Activated T-helper 17 cell treated with anti-CD3 and anti-CD28 coated beads, Interleukin-2, amount 50 U/mL, for 72 hours (primary cell): ENCODE results near the gene NMU. TPM values are rescaled to one million over a fixed set of nuclear protein-coding genes. Genes with fewer than 3 reads are reported as not detected.
"Not testable (repeated sequence)": the region's sequence is repeated elsewhere in the genome, so short reads cannot be mapped to it uniquely, and the experiment has no call there.

ENCODE experiments used
- ATAC-seq: fragments of 150-1000 bp; cut with Tn5 transposase; replicated peaks from 2 replicates; pipeline ENCODE4 v1.10.0; 2021; ENCODE audit warnings: mild to moderate bottlenecking, moderate library complexity
- H3K27ac Mint-ChIP-seq: one replicate; pipeline ENCODE4 v1.8.0; 2022; ENCODE audit warnings: mixed read lengths
- H3K27me3 Mint-ChIP-seq: one replicate; pipeline ENCODE4 v1.8.0; 2022; ENCODE audit warnings: mixed read lengths
- H3K36me3 Mint-ChIP-seq: one replicate; pipeline ENCODE4 v1.8.0; 2022; ENCODE audit warnings: low read depth, mild to moderate bottlenecking, mixed read lengths
- H3K4me1 Mint-ChIP-seq: one replicate; pipeline ENCODE4 v1.8.0; 2022; ENCODE audit warnings: mixed read lengths
- H3K4me3 Mint-ChIP-seq: one replicate; pipeline ENCODE4 v1.8.0; 2022; ENCODE audit warnings: mild to moderate bottlenecking, mixed read lengths
- H3K9me3 Mint-ChIP-seq: one replicate; pipeline ENCODE4 v1.8.0; 2022; ENCODE audit warnings: mixed read lengths
- total RNA-seq, 2 donors: library from RNA; stranded (reverse); gene quantifications; one replicate each; pipeline ENCODE4 v1.2.3, GENCODE V29; 2022

The NMU gene
- total RNA-seq, 2 donors from 2014 or later: 0.53 to 1.0 TPM

GRCh38 chr4:55561889-55562288 lies 74.2 kb downstream of the NMU start:
- Mint-ChIP-seq H3K36me3 (no peaks in the 10 kb centered on the region), H3K4me3 (no peak overlapping the region), H3K9me3 (peaks cover 4% of the 10 kb centered on the region), H3K27ac (peak overlapping the region; percentile 18), H3K4me1 (peaks cover 11% of the 10 kb centered on the region), H3K27me3 (peaks cover 8% of the 10 kb centered on the region)
- peak; percentile 89 for ATAC-seq

GRCh38 chr4:55560096-55560495 lies 76.0 kb downstream of the NMU start:
- Mint-ChIP-seq H3K4me1 (peaks cover 11% of the 10 kb centered on the region), H3K9me3 (peaks cover 4% of the 10 kb centered on the region), H3K27ac (no peak overlapping the region), H3K4me3 (no peak overlapping the region), H3K36me3 (no peaks in the 10 kb centered on the region), H3K27me3 (peaks cover 8% of the 10 kb centered on the region)
- no peak for ATAC-seq

- Mint-ChIP-seq H3K9me3 (peaks cover 4% of the 10 kb centered on the region), H3K4me3 (no peak overlapping the region), H3K27ac (no peak overlapping the region), H3K36me3 (no peaks in the 10 kb centered on the region), H3K4me1 (peaks cover 10% of the 10 kb centered on the region), H3K27me3 (peaks cover 4% of the 10 kb centered on the region)
- no peak for ATAC-seq
Measured at GRCh38 chr4:55554453-55555030, 81.6 kb downstream of the NMU start.

- Mint-ChIP-seq H3K27me3 (peaks cover 4% of the 10 kb centered on the region), H3K27ac (no peak overlapping the region), H3K4me1 (peaks cover 16% of the 10 kb centered on the region), H3K36me3 (no peaks in the 10 kb centered on the region), H3K4me3 (peak overlapping the region; percentile 26), H3K9me3 (peaks cover 4% of the 10 kb centered on the region)
- peak; percentile 31 for ATAC-seq
Measured at GRCh38 chr4:55553441-55554201, 82.5 kb downstream of the NMU start.

GRCh38 chr4:55551964-55552363 lies 84.1 kb downstream of the NMU start:
- H3K36me3 Mint-ChIP-seq, H3K4me3 Mint-ChIP-seq, H3K9me3 Mint-ChIP-seq, ATAC-seq, H3K27ac Mint-ChIP-seq, H3K27me3 Mint-ChIP-seq: not testable (repeated sequence)
- H3K4me1 Mint-ChIP-seq: peaks cover 16% of the 10 kb centered on the region

GRCh38 chr4:55549888-55550287 lies 86.2 kb downstream of the NMU start:
- H3K4me1 Mint-ChIP-seq: peaks cover 17% of the 10 kb centered on the region
- peak; percentile 68 for ATAC-seq
- no peaks in the 10 kb centered on the region for H3K27me3 Mint-ChIP-seq
- H3K36me3 Mint-ChIP-seq: no peaks in the 10 kb centered on the region
- no peaks in the 10 kb centered on the region for H3K9me3 Mint-ChIP-seq
- peak overlapping the region; percentile 55 for H3K27ac Mint-ChIP-seq
- peak overlapping the region; percentile 92 for H3K4me3 Mint-ChIP-seq

GRCh38 chr4:55547918-55548317 lies 88.2 kb downstream of the NMU start:
- Mint-ChIP-seq H3K36me3 (no peaks in the 10 kb centered on the region), H3K4me1 (peaks cover 29% of the 10 kb centered on the region), H3K9me3 (no peaks in the 10 kb centered on the region), H3K4me3 (peak overlapping the region; percentile 92), H3K27me3 (no peaks in the 10 kb centered on the region), H3K27ac (no peak overlapping the region)
- ATAC-seq: no peak

- H3K9me3 Mint-ChIP-seq: no peaks in the 10 kb centered on the region
- H3K36me3 Mint-ChIP-seq: no peaks in the 10 kb centered on the region
- H3K4me3 Mint-ChIP-seq: peak overlapping the region; percentile 92
- ATAC-seq: no peak
- H3K27me3 Mint-ChIP-seq: no peaks in the 10 kb centered on the region
- H3K27ac Mint-ChIP-seq: peak overlapping the region; percentile 78
- H3K4me1 Mint-ChIP-seq: peaks cover 29% of the 10 kb centered on the region
Measured at GRCh38 chr4:55547466-55547770, 88.7 kb downstream of the NMU start.

- peak; percentile 70 for ATAC-seq
- Mint-ChIP-seq H3K9me3 (no peaks in the 10 kb centered on the region), H3K36me3 (no peaks in the 10 kb centered on the region), H3K4me3 (peak within 1 kb of the TSS; percentile 92), H3K27ac (peak within 1 kb of the TSS; percentile 80), H3K4me1 (peaks cover 29% of the 10 kb centered on the region), H3K27me3 (no peaks in the 10 kb centered on the region)
Measured at GRCh38 chr4:55546756-55547465, 89.2 kb downstream of the NMU start, which contains the start of gene CLOCK. TSS of gene CLOCK (minus strand) at chr4:55546909. CDS start at chr4:55482785, 64,124 bp downstream.

- Mint-ChIP-seq H3K9me3 (no peaks in the 10 kb centered on the region), H3K27me3 (no peaks in the 10 kb centered on the region), H3K36me3 (no peaks in the 10 kb centered on the region), H3K4me1 (peaks cover 29% of the 10 kb centered on the region), H3K27ac (peak overlapping the region; percentile 78), H3K4me3 (peak overlapping the region; percentile 92)
- ATAC-seq: peak; percentile 62
Measured at GRCh38 chr4:55546506-55546755, 89.7 kb downstream of the NMU start.

GRCh38 chr4:55545641-55546505 lies 90.2 kb downstream of the NMU start:
- peak overlapping the region; percentile 80 for H3K27ac Mint-ChIP-seq

More at GRCh38 chr4:55545641-55546505, 90.2 kb downstream of the NMU start:
- peak; percentile 49 for ATAC-seq
- Mint-ChIP-seq H3K9me3 (no peaks in the 10 kb centered on the region), H3K4me1 (peaks cover 29% of the 10 kb centered on the region), H3K27me3 (no peaks in the 10 kb centered on the region), H3K36me3 (no peaks in the 10 kb centered on the region), H3K4me3 (peak overlapping the region; percentile 92)

Other genes starting within 250 kb of the NMU start
- gene TMEM165, start 240.3 kb downstream of the NMU start, total RNA-seq: 10 to 100 TPM; 60.5 to 81.9 TPM
- gene CLOCK, start 89.4 kb downstream of the NMU start, total RNA-seq: 10 to 100 TPM in 1 of 2 donors, 1 to 10 TPM in 1; 9.9 to 16.3 TPM
- gene PDCL2, start 44.1 kb downstream of the NMU start, total RNA-seq: not detected
- not detected for gene EXOC1L, start 183.5 kb upstream of the NMU start, total RNA-seq
- gene EXOC1, start 217.3 kb upstream of the NMU start, total RNA-seq: 10 to 100 TPM; 33.1 to 40.7 TPM